HG03066 (cell line): Measurements from ENCODE around the gene TMEM121.
"Not testable (repeated sequence)": the region's sequence is repeated elsewhere in the genome, so short reads cannot be mapped to it uniquely, and the experiment has no call there.

Experiments used
- ATAC-seq: cut with Tn5 transposase; IDR thresholded peaks from one replicate; pipeline ENCODE4 v1.9.1; 2021; ENCODE audit warnings: low read depth; ENCODE audit not compliant: unreplicated experiment

TMEM121 gene

GRCh38 chr14:105541218-105541875 is 15.0 kb downstream of the TMEM121 start:
- no peak for ATAC-seq

- ATAC-seq: not testable (repeated sequence)
Observed at GRCh38 chr14:105545676-105546075, 19.3 kb downstream of the TMEM121 start.

- not testable (repeated sequence) for ATAC-seq
Observed at GRCh38 chr14:105546410-105546809, 20.0 kb downstream of the TMEM121 start.

- ATAC-seq: not testable (repeated sequence)
Observed at GRCh38 chr14:105547072-105547471, 20.7 kb downstream of the TMEM121 start.

- ATAC-seq: no peak
Observed at GRCh38 chr14:105547741-105548169, 21.4 kb downstream of the TMEM121 start.

- ATAC-seq: no peak
Observed at GRCh38 chr14:105549481-105549880, 23.1 kb downstream of the TMEM121 start.

GRCh38 chr14:105554022-105554421 is 27.6 kb downstream of the TMEM121 start:
- ATAC-seq: no peak

- no peak for ATAC-seq
Observed at GRCh38 chr14:105554523-105554922, 28.1 kb downstream of the TMEM121 start.

- not testable (repeated sequence) for ATAC-seq
Observed at GRCh38 chr14:105557671-105558070, 31.3 kb downstream of the TMEM121 start.

GRCh38 chr14:105558449-105559154 is 32.2 kb downstream of the TMEM121 start:
- not testable (repeated sequence) for ATAC-seq

GRCh38 chr14:105559384-105560047 is 33.1 kb downstream of the TMEM121 start:
- peak; percentile 33 for ATAC-seq

- peak; percentile 53 for ATAC-seq
Observed at GRCh38 chr14:105560048-105560669, 33.8 kb downstream of the TMEM121 start.

- not testable (repeated sequence) for ATAC-seq
Observed at GRCh38 chr14:105561345-105561744, 35.0 kb downstream of the TMEM121 start.

GRCh38 chr14:105562713-105563346 is 36.4 kb downstream of the TMEM121 start:
- ATAC-seq: no peak

GRCh38 chr14:105563347-105563737 is 37.0 kb downstream of the TMEM121 start:
- no peak for ATAC-seq

GRCh38 chr14:105564536-105564935 is 38.2 kb downstream of the TMEM121 start:
- not testable (repeated sequence) for ATAC-seq

GRCh38 chr14:105565185-105565919 is 39.0 kb downstream of the TMEM121 start:
- ATAC-seq: not testable (repeated sequence)

GRCh38 chr14:105566248-105567163 is 40.1 kb downstream of the TMEM121 start:
- ATAC-seq: peak; percentile 51
